Peyer's patch (tissue), 4 donors: ENCODE data around the gene EML4. TPM values are rescaled to one million over a fixed set of nuclear protein-coding genes. Genes with fewer than 3 reads are reported as not detected.
"Not testable (repeated sequence)": the region's sequence is repeated elsewhere in the genome, so short reads cannot be mapped to it uniquely, and the experiment has no call there.

ENCODE experiments used
- DNase-seq, 3 donors: peaks; one replicate each; pipeline ENCODE4 v3.0.0-alpha.2; 2017 to 2019
- H3K27ac ChIP-seq, 4 donors: fragments of 200-600 bp; sonication (generic); one replicate each; pipeline ENCODE4 v1.5.1; 2016 to 2019
- H3K27me3 ChIP-seq, 2 donors: fragments of 200-600 bp; sonication (generic); one replicate each; pipeline ENCODE4 v1.5.1; 2019
- H3K36me3 ChIP-seq, 3 donors: fragments of 200-600 bp; sonication (generic); one replicate each; pipeline ENCODE4 v1.5.1; 2016 to 2019
- H3K4me1 ChIP-seq, 4 donors: fragments of 200-600 bp; sonication (generic); one replicate each; pipeline ENCODE4 v1.5.1; 2016 to 2019
- H3K4me3 ChIP-seq, 4 donors: fragments of 200-600 bp; sonication (generic); 1 replicate in 3 of 4; 2 replicates in 1 of 4; pipeline ENCODE4 v1.5.1; 2016 to 2019; ENCODE audit warnings: mild to moderate bottlenecking in 1 of 4
- H3K9me3 ChIP-seq, 4 donors: fragments of 200-600 bp; sonication (generic); one replicate each; pipeline ENCODE4 v1.5.1; 2016 to 2019; ENCODE audit warnings: mild to moderate bottlenecking in 1 of 4
- CTCF ChIP-seq, 6 experiments: fragments of 450-650 bp in 4 of 6; fragments of 200-600 bp in 2 of 6; sonication (generic) in 1 of 6; IDR thresholded peaks; one replicate each; pipeline ENCODE4 v1.5.1; 2017 to 2019; ENCODE audit warnings: antibody characterized with exemption in 6 of 6, mild to moderate bottlenecking in 3 of 6, moderate library complexity in 1 of 6
- POLR2A ChIP-seq, 2 donors: fragments of 450-650 bp; IDR thresholded peaks; one replicate each; pipeline ENCODE4 v1.5.1; 2017; ENCODE audit warnings: antibody characterized with exemption in 2 of 2, mild to moderate bottlenecking in 2 of 2, moderate library complexity in 2 of 2
- total RNA-seq, 4 donors: library from RNA; depleted of rRNA; stranded (reverse); fragments of >200 nt; gene quantifications; one replicate each; pipeline ENCODE4 v1.1.0, GENCODE V29; 2016

Gene EML4
- total RNA-seq = 100 to 1,000 TPM in 1 of 4 donors, 10 to 100 TPM in 3; 73.7 to 115 (median 84.4) TPM

GRCh38 chr2:42169100-42169873, at the start of gene EML4:
Gene EML4, plus strand, starts transcription at chr2:42169353. Its CDS starts 259 bp downstream, at chr2:42169612.
- H3K27ac ChIP-seq = peak within 1 kb of the TSS; percentile 91 to 97 (median 94)
- H3K27me3 ChIP-seq = no peaks in the 10 kb centered on the region
- H3K4me1 ChIP-seq = peaks cover 0 to 27% (median 3%) of the 10 kb centered on the region in 4 donors
- no peaks in the 10 kb centered on the region for H3K9me3 ChIP-seq
- peak within 1 kb of the TSS; percentile 72 to 91 (median 80) for H3K4me3 ChIP-seq
- DNase-seq = peak; percentile 92 to 96 (median 96)
- H3K36me3 ChIP-seq = no peaks in the 10 kb centered on the region
- TF ChIP-seq POLR2A (IDR thresholded peaks at IDR 0.05) (peak; percentile 76 to 89), CTCF (IDR thresholded peaks at IDR 0.05) (no peak)

GRCh38 chr2:42123426-42123825, 45.7 kb upstream of the EML4 start:
- no peak overlapping the region for H3K4me3 ChIP-seq
- no peaks in the 10 kb centered on the region for H3K9me3 ChIP-seq
- H3K27me3 ChIP-seq = no peaks in the 10 kb centered on the region
- TF ChIP-seq POLR2A (IDR thresholded peaks at IDR 0.05) (no peak), CTCF (IDR thresholded peaks at IDR 0.05) (no peak)
- no peaks in the 10 kb centered on the region for H3K36me3 ChIP-seq
- H3K27ac ChIP-seq = peak overlapping the region; percentile 32 to 66 (median 44)
- peaks cover 0 to 26% (median 10%) of the 10 kb centered on the region in 4 donors for H3K4me1 ChIP-seq
- no peak for DNase-seq

GRCh38 chr2:42124011-42124785, 45.0 kb upstream of the EML4 start:
- Histone ChIP-seq H3K4me3 (no peak overlapping the region), H3K27me3 (no peaks in the 10 kb centered on the region), H3K27ac (peak overlapping the region; percentile 30 to 66 (median 32)), H3K36me3 (no peaks in the 10 kb centered on the region), H3K4me1 (peaks cover 6 to 31% (median 11%) of the 10 kb centered on the region in 4 donors), H3K9me3 (no peaks in the 10 kb centered on the region)
- TF ChIP-seq POLR2A (IDR thresholded peaks at IDR 0.05) = no peak
- no peak for TF ChIP-seq CTCF (IDR thresholded peaks at IDR 0.05)
- no peak for DNase-seq

GRCh38 chr2:42125841-42126594, 43.1 kb upstream of the EML4 start:
- DNase-seq = no peak
- no peak overlapping the region for H3K4me3 ChIP-seq
- no peaks in the 10 kb centered on the region for H3K36me3 ChIP-seq
- no peak for TF ChIP-seq CTCF (IDR thresholded peaks at IDR 0.05)
- TF ChIP-seq POLR2A (IDR thresholded peaks at IDR 0.05) = no peak
- H3K9me3 ChIP-seq = no peaks in the 10 kb centered on the region
- peaks cover 6 to 34% (median 16%) of the 10 kb centered on the region in 4 donors for H3K4me1 ChIP-seq
- peak overlapping the region in 2 of 4 donors; percentile 33 to 36 for H3K27ac ChIP-seq
- no peaks in the 10 kb centered on the region for H3K27me3 ChIP-seq

- H3K4me3 ChIP-seq, H3K9me3 ChIP-seq, DNase-seq, H3K36me3 ChIP-seq, H3K27me3 ChIP-seq: not testable (repeated sequence)
- Histone ChIP-seq H3K4me1 (peaks cover 6 to 35% (median 16%) of the 10 kb centered on the region in 4 donors), H3K27ac (peak overlapping the region; percentile 51 to 71 (median 61))
Measured at GRCh38 chr2:42126873-42127272, 42.3 kb upstream of the EML4 start.
